Ishikawa (cell line): ENCODE data around the gene PLCB1.

Source experiments
- CEBPB ChIP-seq: IDR thresholded peaks from 2 replicates; pipeline ENCODE4 v1.6.1; 2012
- EGR1 ChIP-seq: IDR thresholded peaks from 2 replicates; pipeline ENCODE4 v1.6.1; 2012
- EP300 ChIP-seq: IDR thresholded peaks from 2 replicates; pipeline ENCODE4 v1.6.1; 2012; ENCODE audit warnings: borderline replicate concordance
- MAX ChIP-seq: IDR thresholded peaks from 2 replicates; pipeline ENCODE4 v1.6.1; 2012
- NFIC ChIP-seq: IDR thresholded peaks from 2 replicates; pipeline ENCODE4 v1.6.1; 2012
- RAD21 ChIP-seq: IDR thresholded peaks from 2 replicates; pipeline ENCODE4 v1.6.1; 2012; ENCODE audit warnings: low read depth
- REST ChIP-seq: IDR thresholded peaks from 2 replicates; pipeline ENCODE4 v1.6.1; 2012; ENCODE audit warnings: low read depth, mild to moderate bottlenecking
- TAF1 ChIP-seq: IDR thresholded peaks from 2 replicates; pipeline ENCODE4 v1.6.1; 2012; ENCODE audit warnings: low read depth, mild to moderate bottlenecking
- TCF12 ChIP-seq: IDR thresholded peaks from 2 replicates; pipeline ENCODE4 v1.6.1; 2012; ENCODE audit warnings: low read depth
- YY1 ChIP-seq: IDR thresholded peaks from 2 replicates; pipeline ENCODE4 v1.6.1; 2012; ENCODE audit warnings: low read depth

- TF ChIP-seq EP300 = no peak
- no peak for TF ChIP-seq REST
- no peak for TF ChIP-seq CEBPB
- no peak for TF ChIP-seq EGR1
- TF ChIP-seq TAF1 = no peak
- TF ChIP-seq RAD21 = no peak
- TF ChIP-seq MAX = no peak
- no peak for TF ChIP-seq TCF12
- TF ChIP-seq YY1 = no peak
- no peak for TF ChIP-seq NFIC
Observed at GRCh38 chr20:8265588-8265987, 133.5 kb downstream of the PLCB1 start.
